Measurements from ENCODE around the gene WT1.
A peak's percentile ranks its signal among the peaks of the same experiment; 100 is the strongest.

Gene WT1

DNA sequence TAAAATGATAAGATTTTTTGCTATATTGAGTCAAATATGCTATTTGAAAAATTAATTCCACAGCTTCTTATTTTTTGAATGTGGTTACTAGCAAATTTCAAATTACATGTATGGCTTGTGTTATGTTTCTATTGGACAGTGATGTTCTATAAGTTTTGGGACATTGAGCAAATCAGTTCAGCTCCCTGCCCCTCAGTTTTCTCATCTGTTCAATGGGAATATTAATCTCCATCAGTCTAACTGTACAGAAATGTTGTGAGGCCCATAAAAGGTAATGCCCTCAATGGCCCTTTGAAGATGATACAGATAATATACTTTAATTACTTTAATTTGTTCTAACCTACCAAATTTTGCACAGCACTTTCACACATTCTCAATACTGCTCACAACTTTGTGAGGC is 15.2 kb downstream of the WT1 start:
- Histone ChIP-seq H3K27me3 (replicated peaks in 2 of 5; ENCODE audit: control insufficient read depth in 4 of 5, insufficient read depth in 5 of 5, low read length in 4 of 5) (no peaks in the 10 kb centered on the region), H3K4me3 (ENCODE audit: control insufficient read depth in 1 of 7, extremely low read depth in 1 of 7, insufficient read depth in 4 of 7, low read depth in 2 of 7, low read length in 6 of 7) (peak overlapping the region in 2 of 7 experiments; percentile 46 to 59), H3K27ac (ENCODE audit: insufficient read depth in 1 of 2, low read depth in 1 of 2, low read length in 2 of 2, poor library complexity in 1 of 2, severe bottlenecking in 2 of 2) (peak overlapping the region; percentile 79 to 92), H3K4me1 (ENCODE audit: control extremely low read depth in 1 of 4, control insufficient read depth in 4 of 4, insufficient read depth in 4 of 4, low read length in 3 of 4) (peaks cover 27 to 92% (median 68%) of the 10 kb centered on the region in 4 experiments), H3K36me3 (ENCODE audit: control insufficient read depth in 4 of 4, insufficient read depth in 4 of 4, low read length in 3 of 4) (peaks cover 0 to 16% (median 0%) of the 10 kb centered on the region in 4 experiments), H3K9me3 (ENCODE audit: control extremely low read depth in 1 of 5, control insufficient read depth in 4 of 5, insufficient read depth in 2 of 5, low read depth in 1 of 5, low read length in 4 of 5) (no peaks in the 10 kb centered on the region)
- ChIA-PET POLR2A (interaction anchor here (2.6 kb wide), 1 partner anchor 34 kb away, joined by 16 read pairs; no protein-coding TSS in a partner anchor), CTCF (interaction anchor here (0.7 to 2.8 kb wide), 13 partner anchors 9 to 163 kb away, joined by 3 to 15 read pairs (median 7); no protein-coding TSS in a partner anchor)
- DNase-seq = no peak

- Histone ChIP-seq H3K27ac (ENCODE audit: insufficient read depth in 1 of 2, low read depth in 1 of 2, low read length in 2 of 2, poor library complexity in 1 of 2, severe bottlenecking in 2 of 2) (no peak overlapping the region), H3K4me1 (ENCODE audit: control extremely low read depth in 1 of 4, control insufficient read depth in 4 of 4, insufficient read depth in 4 of 4, low read length in 3 of 4) (peaks cover 27 to 81% (median 62%) of the 10 kb centered on the region in 4 experiments), H3K4me3 (ENCODE audit: control insufficient read depth in 1 of 7, extremely low read depth in 1 of 7, insufficient read depth in 4 of 7, low read depth in 2 of 7, low read length in 6 of 7) (no peak overlapping the region), H3K9me3 (ENCODE audit: control extremely low read depth in 1 of 5, control insufficient read depth in 4 of 5, insufficient read depth in 2 of 5, low read depth in 1 of 5, low read length in 4 of 5) (no peaks in the 10 kb centered on the region), H3K27me3 (replicated peaks in 2 of 5; ENCODE audit: control insufficient read depth in 4 of 5, insufficient read depth in 5 of 5, low read length in 4 of 5) (no peaks in the 10 kb centered on the region), H3K36me3 (ENCODE audit: control insufficient read depth in 4 of 4, insufficient read depth in 4 of 4, low read length in 3 of 4) (peaks cover 0 to 21% (median 0%) of the 10 kb centered on the region in 4 experiments)
- WGBS (ENCODE audit: insufficient coverage) = 75% methylated on average over 5 of the region's 5 CpGs
- DNase-seq = peak in 1 of 3 donors; percentile 10
- POLR2A ChIA-PET = interaction anchor here (1.1 kb wide), 1 partner anchor 32 kb away, joined by 3 read pairs; no protein-coding TSS in a partner anchor
- CTCF ChIA-PET = interaction anchor here (0.8 to 1.5 kb wide), 4 partner anchors 10 to 45 kb away, joined by 3 to 4 read pairs (median 3); no protein-coding TSS in a partner anchor
Observed at GRCh38 chr11:32418836-32419235, 16.5 kb downstream of the WT1 start.

DNA sequence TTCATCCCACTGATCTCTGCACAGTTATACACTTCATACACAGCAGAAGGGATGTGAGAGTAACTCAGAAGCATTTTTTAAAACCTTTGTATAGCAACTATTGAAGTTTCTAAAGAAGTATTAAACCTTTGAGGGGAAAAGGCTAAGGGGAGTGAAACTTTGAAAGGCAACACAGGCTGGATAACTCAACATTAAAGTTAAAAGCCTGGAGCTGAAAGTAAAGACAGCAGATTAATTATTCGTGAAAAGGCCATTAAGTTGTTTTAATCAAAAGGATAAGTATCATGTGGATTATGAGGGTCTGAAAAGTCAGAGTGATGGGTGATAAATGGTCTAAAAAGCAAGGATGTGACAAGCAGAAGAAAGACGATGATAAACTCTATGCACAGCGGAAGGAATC is 17.5 kb downstream of the WT1 start:
- Histone ChIP-seq H3K27me3 (replicated peaks in 2 of 5; ENCODE audit: control insufficient read depth in 4 of 5, insufficient read depth in 5 of 5, low read length in 4 of 5) (no peaks in the 10 kb centered on the region), H3K4me3 (ENCODE audit: control insufficient read depth in 1 of 7, extremely low read depth in 1 of 7, insufficient read depth in 4 of 7, low read depth in 2 of 7, low read length in 6 of 7) (no peak overlapping the region), H3K36me3 (ENCODE audit: control insufficient read depth in 4 of 4, insufficient read depth in 4 of 4, low read length in 3 of 4) (peaks cover 0 to 26% (median 0%) of the 10 kb centered on the region in 4 experiments), H3K27ac (ENCODE audit: insufficient read depth in 1 of 2, low read depth in 1 of 2, low read length in 2 of 2, poor library complexity in 1 of 2, severe bottlenecking in 2 of 2) (no peak overlapping the region), H3K9me3 (ENCODE audit: control extremely low read depth in 1 of 5, control insufficient read depth in 4 of 5, insufficient read depth in 2 of 5, low read depth in 1 of 5, low read length in 4 of 5) (no peaks in the 10 kb centered on the region), H3K4me1 (ENCODE audit: control extremely low read depth in 1 of 4, control insufficient read depth in 4 of 4, insufficient read depth in 4 of 4, low read length in 3 of 4) (peaks cover 19 to 71% (median 53%) of the 10 kb centered on the region in 4 experiments)
- 83% methylated on average over 1 of the region's 3 CpGs for WGBS (ENCODE audit: insufficient coverage)
- ChIA-PET POLR2A (interaction anchor here (1.1 kb wide), 1 partner anchor 31 kb away, joined by 3 read pairs; no protein-coding TSS in a partner anchor), CTCF (interaction anchor here (1.2 to 2.2 kb wide), 3 partner anchors 8 to 44 kb away, joined by 3 to 7 read pairs (median 3); no protein-coding TSS in a partner anchor)
- DNase-seq = no peak

DNA sequence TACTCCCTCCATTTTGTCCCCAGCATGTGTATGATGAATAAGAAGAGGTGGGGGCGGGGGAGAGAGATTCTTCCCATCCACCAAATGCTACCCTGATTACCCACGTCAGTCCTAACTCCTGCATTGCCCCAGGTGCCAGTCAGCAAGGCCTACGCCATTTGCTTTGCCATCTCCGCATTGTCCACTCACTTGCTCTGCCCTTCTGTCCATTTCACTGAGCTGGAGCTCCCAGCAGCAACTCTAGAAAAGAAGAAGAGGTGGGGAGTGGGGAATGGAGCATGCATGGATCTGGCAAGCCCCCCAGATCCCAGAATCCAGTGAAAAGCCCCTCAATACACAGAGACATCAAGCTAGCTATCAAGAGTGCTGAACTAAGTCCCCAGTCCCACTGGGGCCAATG is 19.0 kb downstream of the WT1 start:
- H3K36me3 ChIP-seq (ENCODE audit: control insufficient read depth in 4 of 4, insufficient read depth in 4 of 4, low read length in 3 of 4) = peaks cover 0 to 34% (median 0%) of the 10 kb centered on the region in 4 experiments
- H3K27me3 ChIP-seq (replicated peaks in 2 of 5; ENCODE audit: control insufficient read depth in 4 of 5, insufficient read depth in 5 of 5, low read length in 4 of 5) = no peaks in the 10 kb centered on the region
- no peaks in the 10 kb centered on the region for H3K9me3 ChIP-seq (ENCODE audit: control extremely low read depth in 1 of 5, control insufficient read depth in 4 of 5, insufficient read depth in 2 of 5, low read depth in 1 of 5, low read length in 4 of 5)
- ChIA-PET CTCF (interaction anchor here (0.6 to 2.2 kb wide), 8 partner anchors 8 to 364 kb away, joined by 3 to 7 read pairs (median 3); partner anchors contain the start of gene WT1), POLR2A (interaction anchor here (0.8 kb wide), 1 partner anchor 20 kb away, joined by 3 read pairs; no protein-coding TSS in a partner anchor)
- no peak for DNase-seq
- H3K4me1 ChIP-seq (ENCODE audit: control extremely low read depth in 1 of 4, control insufficient read depth in 4 of 4, insufficient read depth in 4 of 4, low read length in 3 of 4) = peaks cover 4 to 56% (median 38%) of the 10 kb centered on the region in 4 experiments
- no peak overlapping the region for H3K4me3 ChIP-seq (ENCODE audit: control insufficient read depth in 1 of 7, extremely low read depth in 1 of 7, insufficient read depth in 4 of 7, low read depth in 2 of 7, low read length in 6 of 7)
- H3K27ac ChIP-seq (ENCODE audit: insufficient read depth in 1 of 2, low read depth in 1 of 2, low read length in 2 of 2, poor library complexity in 1 of 2, severe bottlenecking in 2 of 2) = no peak overlapping the region
- 92% methylated on average over 2 of the region's 4 CpGs for WGBS (ENCODE audit: insufficient coverage)

GRCh38 chr11:32414925-32415324 is 20.4 kb downstream of the WT1 start:
- Histone ChIP-seq H3K4me1 (ENCODE audit: control extremely low read depth in 1 of 4, control insufficient read depth in 4 of 4, insufficient read depth in 4 of 4, low read length in 3 of 4) (peaks cover 0 to 43% (median 27%) of the 10 kb centered on the region in 4 experiments), H3K27ac (ENCODE audit: insufficient read depth in 1 of 2, low read depth in 1 of 2, low read length in 2 of 2, poor library complexity in 1 of 2, severe bottlenecking in 2 of 2) (no peak overlapping the region), H3K36me3 (ENCODE audit: control insufficient read depth in 4 of 4, insufficient read depth in 4 of 4, low read length in 3 of 4) (peaks cover 0 to 34% (median 0%) of the 10 kb centered on the region in 4 experiments), H3K9me3 (ENCODE audit: control extremely low read depth in 1 of 5, control insufficient read depth in 4 of 5, insufficient read depth in 2 of 5, low read depth in 1 of 5, low read length in 4 of 5) (no peaks in the 10 kb centered on the region), H3K4me3 (ENCODE audit: control insufficient read depth in 1 of 7, extremely low read depth in 1 of 7, insufficient read depth in 4 of 7, low read depth in 2 of 7, low read length in 6 of 7) (no peak overlapping the region), H3K27me3 (replicated peaks in 2 of 5; ENCODE audit: control insufficient read depth in 4 of 5, insufficient read depth in 5 of 5, low read length in 4 of 5) (no peaks in the 10 kb centered on the region)
- CTCF ChIA-PET = interaction anchor here (0.6 to 2.3 kb wide), 6 partner anchors 13 to 33 kb away, joined by 3 to 8 read pairs (median 4); no protein-coding TSS in a partner anchor
- 86% methylated on average over 1 of the region's 2 CpGs for WGBS (ENCODE audit: insufficient coverage)
- DNase-seq = no peak
- POLR2A ChIA-PET = no interaction called here

GRCh38 chr11:32411942-32412615 is 23.3 kb downstream of the WT1 start:
- WGBS (ENCODE audit: insufficient coverage) = 94% methylated on average over 12 of the region's 12 CpGs
- CTCF ChIA-PET = interaction anchor here (1.4 to 1.9 kb wide), 3 partner anchors 12 to 30 kb away, joined by 4 to 6 read pairs (median 5); partner anchors contain the start of gene WT1

More at GRCh38 chr11:32411942-32412615, 23.3 kb downstream of the WT1 start:
- H3K9me3 ChIP-seq (ENCODE audit: control extremely low read depth in 1 of 5, control insufficient read depth in 4 of 5, insufficient read depth in 2 of 5, low read depth in 1 of 5, low read length in 4 of 5) = no peaks in the 10 kb centered on the region
- POLR2A ChIA-PET = no interaction called here
- H3K36me3 ChIP-seq (ENCODE audit: control insufficient read depth in 4 of 4, insufficient read depth in 4 of 4, low read length in 3 of 4) = peaks cover 0 to 36% (median 0%) of the 10 kb centered on the region in 4 experiments
- no peak for DNase-seq
- no peaks in the 10 kb centered on the region for H3K27me3 ChIP-seq (replicated peaks in 2 of 5; ENCODE audit: control insufficient read depth in 4 of 5, insufficient read depth in 5 of 5, low read length in 4 of 5)
- peaks cover 0 to 14% (median 8%) of the 10 kb centered on the region in 4 experiments for H3K4me1 ChIP-seq (ENCODE audit: control extremely low read depth in 1 of 4, control insufficient read depth in 4 of 4, insufficient read depth in 4 of 4, low read length in 3 of 4)
- no peak overlapping the region for H3K27ac ChIP-seq (ENCODE audit: insufficient read depth in 1 of 2, low read depth in 1 of 2, low read length in 2 of 2, poor library complexity in 1 of 2, severe bottlenecking in 2 of 2)
- no peak overlapping the region for H3K4me3 ChIP-seq (ENCODE audit: control insufficient read depth in 1 of 7, extremely low read depth in 1 of 7, insufficient read depth in 4 of 7, low read depth in 2 of 7, low read length in 6 of 7)

Data from common myeloid progenitor, CD34-positive (primary cell).